Measurements from ENCODE around the gene TRAF3IP1. TPM values are rescaled to one million over a fixed set of nuclear protein-coding genes. Genes with fewer than 3 reads are reported as not detected.
A peak's percentile ranks its signal among the peaks of the same experiment; 100 is the strongest.
"Not testable (repeated sequence)": the region's sequence is repeated elsewhere in the genome, so short reads cannot be mapped to it uniquely, and the experiment has no call there.

Gene TRAF3IP1
- total RNA-seq, 1 donor from 2014 or later: 15.1 TPM

GRCh38 chr2:238440767-238441166 is 120.4 kb downstream of the TRAF3IP1 start:
- Mint-ChIP-seq H3K36me3 (ENCODE audit: low read depth) (peaks cover 29% of the 10 kb centered on the region), H3K9me3 (ENCODE audit: low read depth) (no peaks in the 10 kb centered on the region), H3K4me3 (ENCODE audit: unreplicated experiment) (no peak overlapping the region), H3K27ac (ENCODE audit: unreplicated experiment) (no peak overlapping the region), H3K4me1 (ENCODE audit: low read depth) (peaks cover 46% of the 10 kb centered on the region), H3K27me3 (ENCODE audit: low read depth) (no peaks in the 10 kb centered on the region)
- no peak for DNase-seq (ENCODE audit: low spot score)
- TF ChIP-seq CTCF (IDR thresholded peaks at IDR 0.05): no peak

GRCh38 chr2:238441262-238442114 is 121.2 kb downstream of the TRAF3IP1 start:
- peaks cover 42% of the 10 kb centered on the region for H3K4me1 Mint-ChIP-seq (ENCODE audit: low read depth)
- H3K27me3 Mint-ChIP-seq (ENCODE audit: low read depth): no peaks in the 10 kb centered on the region
- no peaks in the 10 kb centered on the region for H3K9me3 Mint-ChIP-seq (ENCODE audit: low read depth)
- peaks cover 31% of the 10 kb centered on the region for H3K36me3 Mint-ChIP-seq (ENCODE audit: low read depth)
- no peak for DNase-seq (ENCODE audit: low spot score)
- no peak for TF ChIP-seq CTCF (IDR thresholded peaks at IDR 0.05)
- H3K4me3 Mint-ChIP-seq (ENCODE audit: unreplicated experiment): no peak overlapping the region
- H3K27ac Mint-ChIP-seq (ENCODE audit: unreplicated experiment): peak overlapping the region; percentile 54

GRCh38 chr2:238442257-238442656 is 121.9 kb downstream of the TRAF3IP1 start:
- not testable (repeated sequence) for H3K27me3 Mint-ChIP-seq (ENCODE audit: low read depth); DNase-seq (ENCODE audit: low spot score); H3K27ac Mint-ChIP-seq (ENCODE audit: unreplicated experiment); H3K4me3 Mint-ChIP-seq (ENCODE audit: unreplicated experiment); H3K9me3 Mint-ChIP-seq (ENCODE audit: low read depth)
- Mint-ChIP-seq H3K4me1 (ENCODE audit: low read depth) (peaks cover 38% of the 10 kb centered on the region), H3K36me3 (ENCODE audit: low read depth) (peaks cover 34% of the 10 kb centered on the region)

GRCh38 chr2:238444242-238444641 is 123.9 kb downstream of the TRAF3IP1 start:
- peaks cover 34% of the 10 kb centered on the region for H3K4me1 Mint-ChIP-seq (ENCODE audit: low read depth)
- DNase-seq (ENCODE audit: low spot score): no peak
- no peak overlapping the region for H3K4me3 Mint-ChIP-seq (ENCODE audit: unreplicated experiment)
- no peaks in the 10 kb centered on the region for H3K27me3 Mint-ChIP-seq (ENCODE audit: low read depth)
- H3K9me3 Mint-ChIP-seq (ENCODE audit: low read depth): no peaks in the 10 kb centered on the region
- no peak overlapping the region for H3K27ac Mint-ChIP-seq (ENCODE audit: unreplicated experiment)
- H3K36me3 Mint-ChIP-seq (ENCODE audit: low read depth): peaks cover 43% of the 10 kb centered on the region
- no peak for TF ChIP-seq CTCF (IDR thresholded peaks at IDR 0.05)

GRCh38 chr2:238445409-238446190 is 125.3 kb downstream of the TRAF3IP1 start:
- H3K27me3 Mint-ChIP-seq (ENCODE audit: low read depth): no peaks in the 10 kb centered on the region
- TF ChIP-seq CTCF (IDR thresholded peaks at IDR 0.05): no peak
- H3K4me1 Mint-ChIP-seq (ENCODE audit: low read depth): peaks cover 24% of the 10 kb centered on the region
- H3K27ac Mint-ChIP-seq (ENCODE audit: unreplicated experiment): no peak overlapping the region
- no peak overlapping the region for H3K4me3 Mint-ChIP-seq (ENCODE audit: unreplicated experiment)
- H3K9me3 Mint-ChIP-seq (ENCODE audit: low read depth): no peaks in the 10 kb centered on the region
- no peak for DNase-seq (ENCODE audit: low spot score)
- peaks cover 48% of the 10 kb centered on the region for H3K36me3 Mint-ChIP-seq (ENCODE audit: low read depth)
